ENCODE measurements around the gene KIT.

The KIT gene

DNA sequence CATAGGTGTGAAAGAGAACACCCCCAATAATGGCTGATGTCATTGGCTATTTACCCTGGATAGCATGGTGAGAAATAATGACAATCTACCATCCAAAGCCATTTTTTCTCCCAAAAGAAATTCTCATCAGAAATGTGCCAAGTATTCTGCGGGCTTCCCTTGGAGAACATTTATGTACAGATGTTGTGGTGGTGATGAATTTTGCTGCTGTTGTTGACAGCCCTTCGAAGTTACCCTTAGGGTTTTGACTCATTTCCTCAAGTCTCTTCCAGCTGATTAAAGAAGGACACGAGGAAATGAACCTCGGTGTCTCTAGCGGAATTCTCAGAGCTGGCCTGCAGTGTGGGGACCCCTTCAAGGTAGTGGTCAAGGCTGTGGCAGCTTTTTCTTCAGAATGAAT is 3.4 kb downstream of the KIT start:
- DNase-seq (ENCODE audit: low spot score): no peak

GRCh38 chr4:54661686-54662085 is 3.9 kb downstream of the KIT start:
- DNase-seq (ENCODE audit: low spot score): no peak

DNA sequence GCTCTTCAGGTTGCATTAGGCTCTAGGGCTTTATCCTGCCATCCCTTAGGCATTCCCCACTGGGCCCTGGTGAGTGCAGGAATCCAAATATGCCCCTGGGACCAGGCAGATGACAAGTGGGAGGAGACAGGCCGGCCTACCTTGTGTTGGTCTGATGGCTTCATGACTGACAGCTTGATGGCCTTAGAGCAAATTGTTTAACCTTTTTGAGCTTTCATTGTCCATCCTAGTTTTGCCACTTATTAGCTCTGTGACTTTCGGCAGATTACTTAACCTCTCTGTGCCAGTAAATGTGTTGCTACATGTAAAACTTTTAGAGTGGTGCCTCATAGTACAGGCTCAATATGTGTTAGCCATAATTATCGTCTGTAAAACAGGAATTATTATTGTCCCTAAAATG is 4.4 kb downstream of the KIT start:
- DNase-seq (ENCODE audit: low spot score): no peak

DNA sequence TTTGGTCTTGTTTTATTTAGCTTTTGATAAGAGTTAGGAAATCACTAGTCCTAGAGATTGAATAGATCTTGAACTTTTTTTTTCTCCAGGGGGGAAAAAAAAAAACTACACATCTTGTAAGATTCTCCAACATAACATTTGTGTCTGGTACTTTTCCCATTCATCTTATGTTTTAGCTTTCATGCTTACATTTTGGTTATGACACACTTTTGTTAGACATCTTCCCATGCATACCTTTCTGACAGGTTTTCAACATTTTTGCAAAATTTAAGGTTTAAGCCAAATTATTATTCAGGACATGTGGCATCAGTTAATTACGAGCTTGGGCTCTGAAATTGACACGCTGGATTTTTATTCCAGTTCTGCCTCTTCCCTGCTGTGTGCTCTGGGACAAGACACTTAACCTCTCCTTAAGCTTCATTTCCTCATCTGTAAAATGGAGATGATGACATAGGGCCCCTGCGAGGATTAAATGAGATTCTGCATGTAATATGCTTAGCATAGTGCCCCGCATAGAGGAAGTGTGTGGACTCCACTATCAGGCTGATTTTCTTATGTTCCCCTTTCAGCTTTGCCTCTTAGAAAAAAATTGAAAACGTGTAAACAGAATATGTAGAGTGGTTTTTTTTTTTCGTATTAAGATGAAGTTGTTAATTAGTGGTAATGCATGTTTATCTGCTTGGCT is 5.3 kb downstream of the KIT start:
- DNase-seq (ENCODE audit: low spot score): no peak

GRCh38 chr4:54664400-54664799 is 6.6 kb downstream of the KIT start:
- no peak for DNase-seq (ENCODE audit: low spot score)

DNA sequence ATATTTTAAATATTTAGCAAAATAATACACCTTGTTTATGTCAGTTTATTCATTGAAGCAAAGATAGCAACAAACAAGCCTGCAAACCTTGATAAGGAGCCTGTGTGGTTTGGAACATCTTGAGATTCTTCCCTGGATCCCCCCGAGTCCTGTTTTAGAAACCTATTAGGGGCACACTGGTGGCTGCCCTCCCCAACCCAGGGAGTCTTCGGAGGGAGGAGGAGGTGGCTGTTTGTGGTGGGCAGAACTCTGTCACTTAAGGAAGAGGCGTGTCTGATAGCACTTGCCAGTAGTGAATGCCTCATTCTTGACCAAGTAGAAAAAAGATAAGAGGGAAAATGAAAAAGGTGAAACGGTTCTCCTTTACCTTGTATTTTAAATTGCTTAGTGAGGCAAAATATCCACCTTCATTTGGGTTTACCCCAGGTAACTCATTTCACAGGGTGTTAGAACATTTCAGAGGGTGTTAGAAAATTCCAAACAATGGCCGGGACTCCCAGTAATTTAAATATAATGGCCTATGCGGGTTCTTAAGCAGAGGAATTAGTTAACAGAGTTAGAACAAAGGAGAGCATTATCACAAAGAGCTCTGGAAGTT is 10.4 kb downstream of the KIT start:
- no peak for DNase-seq (ENCODE audit: low spot score)

DNA sequence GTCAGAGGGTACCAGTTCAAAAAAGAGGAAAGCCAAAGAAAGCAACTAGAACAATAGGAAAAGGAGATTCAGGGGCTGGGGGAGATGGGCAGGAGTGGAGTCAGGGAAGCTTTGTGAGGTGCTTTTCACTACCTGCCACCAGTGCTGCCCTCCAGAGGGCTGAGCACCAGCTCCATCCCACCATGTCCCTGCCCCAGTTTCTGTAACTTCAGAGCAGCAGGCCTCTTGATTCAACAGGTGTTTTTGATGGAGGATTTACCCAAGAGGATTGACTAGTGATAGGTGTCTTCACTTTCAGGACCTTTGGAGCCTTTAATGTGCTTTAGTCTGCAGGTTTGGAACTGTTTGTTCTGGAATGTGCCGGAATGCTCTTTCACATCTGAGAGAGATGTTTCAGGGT is 12.1 kb downstream of the KIT start:
- DNase-seq (ENCODE audit: low spot score): no peak

DNA sequence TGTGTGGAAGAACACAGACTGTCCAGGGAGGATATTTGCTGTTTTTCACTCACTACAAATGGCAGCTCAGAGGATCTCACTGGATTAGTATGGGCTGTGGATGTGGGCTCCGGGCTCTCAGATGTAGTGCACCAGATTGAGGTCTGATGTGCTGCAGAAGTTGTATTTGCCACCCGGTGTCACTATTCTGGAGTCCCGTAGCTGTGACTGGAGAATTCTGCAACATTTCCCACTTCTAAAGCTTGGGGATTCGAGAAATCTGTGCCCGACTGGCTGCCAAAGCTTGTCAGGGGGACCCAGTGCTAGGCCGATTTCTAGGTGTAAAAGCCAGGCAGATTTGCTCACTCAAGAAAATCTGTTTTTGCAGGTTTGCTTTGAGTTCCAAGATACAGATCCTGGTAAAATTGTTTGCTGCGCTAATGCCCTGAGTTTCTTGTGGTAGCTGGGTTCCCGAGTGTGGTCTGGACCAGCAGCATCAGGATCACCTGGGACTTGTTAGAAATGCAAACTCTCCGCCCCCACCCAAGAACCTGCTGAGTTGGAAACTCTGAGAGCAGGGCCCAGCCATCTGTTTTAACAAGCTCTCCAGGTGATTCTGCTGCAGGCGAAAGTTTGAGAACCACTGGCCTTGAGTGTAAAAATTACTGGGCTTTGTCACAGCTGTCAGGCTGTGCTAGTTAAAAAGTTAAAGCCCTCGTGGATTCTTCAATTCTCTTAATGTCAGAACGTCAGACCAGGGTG is 18.1 kb downstream of the KIT start:
- no peak for DNase-seq (ENCODE audit: low spot score)

DNA sequence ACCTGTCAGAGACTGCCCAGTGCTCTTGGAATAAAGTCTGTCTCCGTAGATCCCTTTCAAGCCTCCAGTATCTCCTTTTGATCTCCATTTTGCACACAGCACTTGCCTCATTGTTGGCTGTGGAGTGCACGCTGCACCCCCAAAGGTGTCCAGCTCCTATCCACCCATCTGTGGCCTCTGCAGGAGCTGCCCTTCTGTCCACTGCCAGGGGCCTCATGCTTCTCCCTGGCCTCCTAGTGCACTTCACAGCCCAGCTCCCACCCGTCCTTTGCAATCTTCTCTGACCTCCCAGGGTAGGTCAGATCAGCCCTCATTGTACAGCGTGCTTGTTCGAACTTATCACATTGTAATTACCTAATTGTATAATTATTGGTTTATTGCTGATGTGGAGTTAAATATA is 18.9 kb downstream of the KIT start:
- no peak for DNase-seq (ENCODE audit: low spot score)

GRCh38 chr4:54677416-54677815 is 19.7 kb downstream of the KIT start:
- DNase-seq (ENCODE audit: low spot score): no peak

GRCh38 chr4:54677853-54678650 is 20.3 kb downstream of the KIT start:
- DNase-seq (ENCODE audit: low spot score): no peak

- no peak for DNase-seq (ENCODE audit: low spot score)
These were observed 21.1 kb downstream of the KIT start for GRCh38 chr4:54678826-54679225.

DNA sequence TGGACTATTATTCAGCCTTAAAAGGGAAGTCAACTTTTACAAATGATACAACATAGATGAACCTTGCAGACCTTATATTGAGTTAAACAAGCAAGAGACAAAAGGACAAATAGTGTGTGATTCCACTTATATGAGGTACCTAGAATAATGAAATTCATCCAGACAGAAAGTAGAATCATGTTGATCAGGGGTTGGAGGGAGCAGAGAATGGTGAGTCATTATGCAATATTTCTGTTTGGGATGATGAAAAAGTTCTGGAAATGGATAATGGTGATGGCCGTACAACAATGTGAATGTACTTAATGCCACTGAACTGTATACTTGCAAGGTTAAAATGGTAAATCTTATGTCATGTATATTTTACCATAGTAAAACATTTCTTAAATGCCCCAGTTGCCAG is 22.1 kb downstream of the KIT start:
- DNase-seq (ENCODE audit: low spot score): no peak

DNA sequence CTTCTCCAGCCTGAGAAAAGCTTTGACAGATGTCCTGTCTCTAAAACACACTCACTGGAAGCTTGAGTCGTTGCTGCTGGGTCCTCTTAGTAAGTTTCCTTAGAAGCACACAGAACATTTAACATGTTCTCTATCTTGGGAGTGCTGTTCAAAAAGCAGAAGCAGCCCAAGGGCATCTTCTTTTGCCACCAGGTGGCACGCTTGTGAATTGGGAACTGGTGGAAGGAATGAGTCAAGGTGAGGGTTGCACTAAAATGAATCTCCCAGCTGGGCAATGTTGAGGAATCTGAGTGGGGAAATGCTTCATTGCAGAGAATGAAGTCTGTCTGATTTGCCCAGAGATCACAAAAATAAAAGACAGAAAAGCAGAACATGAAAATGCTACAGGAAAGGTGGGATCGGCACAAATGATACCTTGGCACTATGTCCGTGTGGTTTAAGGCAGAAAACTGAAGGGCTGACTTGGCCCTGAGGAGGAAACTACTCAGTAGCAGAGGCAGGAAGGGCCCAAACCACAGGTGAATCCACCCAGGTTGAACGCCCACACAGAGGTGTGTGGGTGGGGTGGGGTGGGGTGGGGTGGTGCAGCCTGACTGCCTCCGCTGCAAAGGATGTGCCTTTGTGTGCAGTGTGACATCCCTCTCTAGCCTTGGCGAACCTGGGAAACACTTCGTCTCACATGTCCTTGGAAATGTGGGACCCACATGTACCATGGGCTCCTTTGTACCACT is 26.0 kb downstream of the KIT start:
- peak; percentile 56 for DNase-seq (ENCODE audit: low spot score)

DNA sequence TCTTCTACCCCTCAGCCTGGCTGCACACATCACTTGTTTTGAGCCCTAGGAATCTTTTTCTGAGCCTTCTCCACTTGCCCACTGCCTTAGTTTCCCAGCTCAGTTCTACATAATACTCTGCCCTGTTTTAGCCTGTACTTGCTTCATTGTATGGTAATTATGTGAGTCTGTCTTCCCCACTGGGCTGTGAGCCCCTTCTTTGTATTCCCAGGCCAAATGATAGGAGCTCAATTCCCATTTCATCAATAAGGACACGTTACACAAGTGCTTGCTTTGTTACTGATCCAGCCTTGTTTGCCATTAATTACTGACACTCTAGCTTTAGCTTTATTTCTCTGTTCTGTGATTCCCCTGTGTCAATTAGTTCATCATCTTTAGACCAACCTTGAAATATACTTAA is 28.1 kb downstream of the KIT start:
- no peak for DNase-seq (ENCODE audit: low spot score)

DNA sequence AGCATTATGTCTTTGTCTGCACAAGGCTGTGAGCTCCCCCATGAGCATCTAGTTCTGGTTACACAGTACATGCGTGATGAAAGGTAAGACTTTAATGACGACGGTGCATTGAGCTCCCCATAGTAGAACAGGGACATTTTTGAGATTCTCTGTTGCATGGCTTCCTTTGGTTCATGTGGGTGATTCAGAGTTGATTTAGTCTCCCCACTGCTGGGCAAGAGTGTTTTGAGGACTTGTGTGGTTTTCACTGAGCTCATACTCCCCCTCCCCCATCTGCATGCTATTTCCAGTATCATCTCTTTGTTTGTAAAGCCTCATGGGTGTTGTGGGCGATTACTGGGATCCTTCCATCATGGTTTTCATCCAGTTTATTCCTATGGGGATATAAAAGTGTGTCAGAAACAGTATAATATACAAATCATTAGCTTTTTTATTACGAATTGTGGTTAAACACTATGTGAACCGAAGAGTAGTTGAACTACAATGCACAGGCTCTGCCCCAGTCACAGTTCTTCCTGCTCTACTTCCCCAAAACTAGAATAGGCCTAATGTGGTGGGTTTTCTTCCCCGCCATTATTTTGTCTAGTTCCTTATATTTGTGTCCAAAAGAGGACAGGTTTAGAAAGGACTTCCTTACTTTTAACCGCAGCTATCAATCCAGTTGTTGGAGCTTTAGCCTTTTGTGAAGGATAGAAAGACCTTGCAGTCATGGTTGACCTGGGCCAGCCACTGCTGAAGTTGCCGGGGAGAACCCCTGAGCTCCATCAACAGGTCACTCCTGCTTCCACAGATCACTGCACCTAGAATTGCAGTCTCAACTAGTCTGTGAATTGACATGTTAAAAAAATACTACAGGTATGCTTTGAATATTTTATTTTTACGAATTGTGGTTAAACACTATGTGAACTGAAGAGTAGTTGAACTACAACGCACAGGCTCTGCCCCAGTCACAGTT is 30.4 kb downstream of the KIT start:
- DNase-seq (ENCODE audit: low spot score): no peak

- DNase-seq (ENCODE audit: low spot score): no peak
These were observed 37.6 kb downstream of the KIT start for GRCh38 chr4:54695337-54695736.

DNA sequence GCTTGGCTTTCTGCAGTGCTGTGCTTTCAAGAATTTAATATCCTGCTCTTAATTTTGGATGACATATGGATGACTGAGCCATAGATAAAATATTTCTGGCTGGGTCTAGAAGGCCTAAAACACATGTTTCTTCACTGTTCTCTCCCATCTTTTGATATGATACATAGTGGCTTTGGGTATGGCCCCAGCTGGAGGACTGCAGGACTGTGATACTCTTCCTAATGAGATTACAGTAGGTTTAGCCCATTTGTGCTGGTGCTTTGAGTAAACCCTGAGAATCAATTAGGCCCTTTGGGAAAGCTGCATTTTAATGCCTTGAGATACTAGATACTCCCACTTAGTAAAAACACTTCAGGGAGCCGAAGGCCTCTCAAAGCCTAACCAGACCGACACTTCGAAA is 38.0 kb downstream of the KIT start:
- DNase-seq (ENCODE audit: low spot score): no peak

GRCh38 chr4:54696649-54697048 is 38.9 kb downstream of the KIT start:
- no peak for DNase-seq (ENCODE audit: low spot score)

GRCh38 chr4:54700986-54701385 is 43.2 kb downstream of the KIT start:
- DNase-seq (ENCODE audit: low spot score): no peak

GRCh38 chr4:54703182-54703581 is 45.4 kb downstream of the KIT start:
- DNase-seq (ENCODE audit: low spot score): no peak
